ENCODE measurements around the gene NAB1.

DNA sequence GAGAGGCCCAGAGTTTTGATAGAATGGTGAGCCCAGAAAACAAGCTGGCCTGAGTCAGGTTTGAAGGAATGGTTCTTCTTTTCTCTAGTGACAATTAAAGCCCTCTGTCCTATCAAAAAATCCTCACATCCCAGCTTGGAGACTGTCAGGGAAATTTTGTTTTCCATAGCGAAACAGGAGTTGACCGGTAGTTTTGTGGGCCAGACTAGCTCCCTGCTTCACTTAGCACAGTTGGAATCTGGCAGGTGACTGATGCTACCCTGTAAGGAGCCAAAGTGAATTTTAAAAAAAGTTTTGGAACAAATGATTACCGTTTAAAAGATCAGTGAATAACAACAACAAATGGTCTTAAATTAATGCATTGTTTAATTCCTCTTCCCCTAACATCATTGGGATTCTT, 6.7 kb downstream of the NAB1 start:
- TF ChIP-seq EZH2 (IDR thresholded peaks at IDR 0.05; ENCODE audit: low read depth) = no peak
- TF ChIP-seq, protein P1, sequence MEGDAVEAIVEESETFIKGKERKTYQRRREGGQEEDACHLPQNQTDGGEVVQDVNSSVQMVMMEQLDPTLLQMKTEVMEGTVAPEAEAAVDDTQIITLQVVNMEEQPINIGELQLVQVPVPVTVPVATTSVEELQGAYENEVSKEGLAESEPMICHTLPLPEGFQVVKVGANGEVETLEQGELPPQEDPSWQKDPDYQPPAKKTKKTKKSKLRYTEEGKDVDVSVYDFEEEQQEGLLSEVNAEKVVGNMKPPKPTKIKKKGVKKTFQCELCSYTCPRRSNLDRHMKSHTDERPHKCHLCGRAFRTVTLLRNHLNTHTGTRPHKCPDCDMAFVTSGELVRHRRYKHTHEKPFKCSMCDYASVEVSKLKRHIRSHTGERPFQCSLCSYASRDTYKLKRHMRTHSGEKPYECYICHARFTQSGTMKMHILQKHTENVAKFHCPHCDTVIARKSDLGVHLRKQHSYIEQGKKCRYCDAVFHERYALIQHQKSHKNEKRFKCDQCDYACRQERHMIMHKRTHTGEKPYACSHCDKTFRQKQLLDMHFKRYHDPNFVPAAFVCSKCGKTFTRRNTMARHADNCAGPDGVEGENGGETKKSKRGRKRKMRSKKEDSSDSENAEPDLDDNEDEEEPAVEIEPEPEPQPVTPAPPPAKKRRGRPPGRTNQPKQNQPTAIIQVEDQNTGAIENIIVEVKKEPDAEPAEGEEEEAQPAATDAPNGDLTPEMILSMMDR (conservative IDR thresholded peaks at IDR 0.05) = no peak

Data from PC-9 (cell line).